Osteoblast (primary cell): ENCODE results near the gene SEPTIN10. TPM values are rescaled to one million over a fixed set of nuclear protein-coding genes. Genes with fewer than 3 reads are reported as not detected.

Experiments used
- DNase-seq: peaks from one replicate; pipeline ENCODE4 v3.0.0; 2011; ENCODE audit warnings: low spot score, mixed read lengths; ENCODE audit not compliant: insufficient read length; ENCODE audit errors: missing footprints
- H2AFZ ChIP-seq: 2 replicates; pipeline ENCODE4 v1.6.0; 2011; ENCODE audit warnings: mild to moderate bottlenecking, low read length
- H3K27ac ChIP-seq: 2 replicates; pipeline ENCODE4 v1.5.1; 2011; ENCODE audit warnings: mild to moderate bottlenecking, low read depth, low read length, moderate library complexity
- H3K27me3 ChIP-seq: 2 replicates; pipeline ENCODE4 v1.6.0; 2012; ENCODE audit warnings: mild to moderate bottlenecking, control low read depth, inconsistent platforms, low read length, moderate library complexity; ENCODE audit not compliant: insufficient read depth
- H3K36me3 ChIP-seq: 2 replicates; pipeline ENCODE4 v1.5.1; 2011; ENCODE audit warnings: mild to moderate bottlenecking, low read length, control low read depth, moderate library complexity; ENCODE audit not compliant: insufficient read depth
- H3K4me1 ChIP-seq: 2 replicates; pipeline ENCODE4 v1.5.1; 2011; ENCODE audit warnings: mild to moderate bottlenecking, low read length, control low read depth, moderate library complexity; ENCODE audit not compliant: insufficient read depth
- H3K4me2 ChIP-seq: 2 replicates; pipeline ENCODE4 v1.6.0; 2011; ENCODE audit warnings: mild to moderate bottlenecking, low read length; ENCODE audit not compliant: insufficient read depth
- H3K4me3 ChIP-seq: fragments of 200-600 bp; sonication (generic); 3 replicates; pipeline ENCODE4 v1.5.1; 2012; ENCODE audit warnings: mild to moderate bottlenecking, low read length, inconsistent platforms; ENCODE audit not compliant: insufficient read depth
- H3K79me2 ChIP-seq: 2 replicates; pipeline ENCODE4 v1.6.0; 2012; ENCODE audit warnings: mild to moderate bottlenecking, low read length, control low read depth, inconsistent platforms; ENCODE audit not compliant: insufficient read depth
- H3K9me3 ChIP-seq: 2 replicates; pipeline ENCODE4 v1.5.1; 2011; ENCODE audit warnings: low read depth, low read length, control low read depth
- H4K20me1 ChIP-seq: 2 replicates; pipeline ENCODE4 v1.6.0; 2012; ENCODE audit warnings: mild to moderate bottlenecking, low read length, control low read depth; ENCODE audit not compliant: insufficient read depth
- total RNA-seq: library from RNA; depleted of rRNA; stranded (reverse); fragments of >200 nt; gene quantifications from 2 replicates; pipeline ENCODE4 v1.2.3, GENCODE V29; 2012
- TF ChIP-seq, protein P1 (sequence below): IDR thresholded peaks from 2 replicates; pipeline ENCODE4 v1.5.1; 2011; ENCODE audit warnings: mild to moderate bottlenecking, low read depth, low read length, moderate library complexity; ENCODE audit errors: extremely low read depth

SEPTIN10 gene
- total RNA-seq, 1 donor = 101 TPM

GRCh38 chr2:109527846-109528705 lies 85.7 kb downstream of the SEPTIN10 start:
- Histone ChIP-seq H3K9me3 (no peaks in the 10 kb centered on the region), H4K20me1 (no peaks in the 10 kb centered on the region), H3K4me2 (no peak overlapping the region), H3K4me3 (no peak overlapping the region), H3K79me2 (no peaks in the 10 kb centered on the region), H2AFZ (no peak overlapping the region), H3K4me1 (no peaks in the 10 kb centered on the region), H3K36me3 (no peaks in the 10 kb centered on the region), H3K27ac (no peak overlapping the region), H3K27me3 (peaks cover 20% of the 10 kb centered on the region)
- peak; percentile 59 for DNase-seq
- TF ChIP-seq, protein P1, sequence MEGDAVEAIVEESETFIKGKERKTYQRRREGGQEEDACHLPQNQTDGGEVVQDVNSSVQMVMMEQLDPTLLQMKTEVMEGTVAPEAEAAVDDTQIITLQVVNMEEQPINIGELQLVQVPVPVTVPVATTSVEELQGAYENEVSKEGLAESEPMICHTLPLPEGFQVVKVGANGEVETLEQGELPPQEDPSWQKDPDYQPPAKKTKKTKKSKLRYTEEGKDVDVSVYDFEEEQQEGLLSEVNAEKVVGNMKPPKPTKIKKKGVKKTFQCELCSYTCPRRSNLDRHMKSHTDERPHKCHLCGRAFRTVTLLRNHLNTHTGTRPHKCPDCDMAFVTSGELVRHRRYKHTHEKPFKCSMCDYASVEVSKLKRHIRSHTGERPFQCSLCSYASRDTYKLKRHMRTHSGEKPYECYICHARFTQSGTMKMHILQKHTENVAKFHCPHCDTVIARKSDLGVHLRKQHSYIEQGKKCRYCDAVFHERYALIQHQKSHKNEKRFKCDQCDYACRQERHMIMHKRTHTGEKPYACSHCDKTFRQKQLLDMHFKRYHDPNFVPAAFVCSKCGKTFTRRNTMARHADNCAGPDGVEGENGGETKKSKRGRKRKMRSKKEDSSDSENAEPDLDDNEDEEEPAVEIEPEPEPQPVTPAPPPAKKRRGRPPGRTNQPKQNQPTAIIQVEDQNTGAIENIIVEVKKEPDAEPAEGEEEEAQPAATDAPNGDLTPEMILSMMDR = no peak

- no peak overlapping the region for H3K4me3 ChIP-seq
- no peak for DNase-seq
- H3K4me2 ChIP-seq = no peak overlapping the region
- no peaks in the 10 kb centered on the region for H3K36me3 ChIP-seq
- no peak overlapping the region for H3K27ac ChIP-seq
- H3K4me1 ChIP-seq = no peaks in the 10 kb centered on the region
- peaks cover 22% of the 10 kb centered on the region for H3K27me3 ChIP-seq
- TF ChIP-seq, protein P1 = no peak
- no peak overlapping the region for H2AFZ ChIP-seq
- H3K79me2 ChIP-seq = no peaks in the 10 kb centered on the region
- H3K9me3 ChIP-seq = no peaks in the 10 kb centered on the region
- H4K20me1 ChIP-seq = no peaks in the 10 kb centered on the region
These were observed 86.7 kb downstream of the SEPTIN10 start for GRCh38 chr2:109527079-109527478.

GRCh38 chr2:109526442-109526970 lies 87.3 kb downstream of the SEPTIN10 start:
- peaks cover 17% of the 10 kb centered on the region for H3K27me3 ChIP-seq
- no peaks in the 10 kb centered on the region for H3K9me3 ChIP-seq
- no peak overlapping the region for H3K4me3 ChIP-seq
- no peaks in the 10 kb centered on the region for H3K4me1 ChIP-seq
- no peaks in the 10 kb centered on the region for H3K36me3 ChIP-seq
- H3K79me2 ChIP-seq = no peaks in the 10 kb centered on the region
- DNase-seq = no peak
- H3K4me2 ChIP-seq = no peak overlapping the region
- H4K20me1 ChIP-seq = no peaks in the 10 kb centered on the region
- no peak overlapping the region for H3K27ac ChIP-seq
- no peak overlapping the region for H2AFZ ChIP-seq
- TF ChIP-seq, protein P1 = no peak

GRCh38 chr2:109525836-109526235 lies 87.9 kb downstream of the SEPTIN10 start:
- Histone ChIP-seq H3K27me3 (peaks cover 12% of the 10 kb centered on the region), H3K27ac (no peak overlapping the region), H3K4me3 (no peak overlapping the region), H4K20me1 (no peaks in the 10 kb centered on the region), H3K4me1 (no peaks in the 10 kb centered on the region), H3K9me3 (no peaks in the 10 kb centered on the region), H2AFZ (no peak overlapping the region), H3K79me2 (no peaks in the 10 kb centered on the region), H3K36me3 (no peaks in the 10 kb centered on the region), H3K4me2 (no peak overlapping the region)
- TF ChIP-seq, protein P1 = no peak
- no peak for DNase-seq
